CD14-positive monocyte (primary cell): ENCODE measurements around the gene DNAJB4. TPM values are rescaled to one million over a fixed set of nuclear protein-coding genes. Genes with fewer than 3 reads are reported as not detected.
A peak's percentile ranks its signal among the peaks of the same experiment; 100 is the strongest.

Experiments used
- DNase-seq, 3 donors: peaks; one replicate each; pipeline ENCODE4 v3.0.0-alpha.2; 2011 to 2022
- H2AFZ ChIP-seq: 2 replicates; pipeline ENCODE4 v1.6.0; 2012; ENCODE audit warnings: mild to moderate bottlenecking, low read depth, low read length, inconsistent platforms; ENCODE audit not compliant: insufficient read depth, poor library complexity, severe bottlenecking
- H3K27ac ChIP-seq, 2 donors: 1 replicate in 1 of 2; 2 replicates in 1 of 2; pipeline ENCODE4 v1.5.1; 2012 to 2013; ENCODE audit warnings: low read length in 2 of 2, control low read depth in 1 of 2, inconsistent platforms in 1 of 2, low read depth in 1 of 2, mild to moderate bottlenecking in 1 of 2
- H3K27me3 ChIP-seq, 2 donors: one replicate each; pipeline versions ENCODE4 v1.6.0 to v1.6.1; 2011 to 2013; ENCODE audit warnings: low read length in 2 of 2; ENCODE audit not compliant: control insufficient read depth in 2 of 2, insufficient read depth in 2 of 2
- H3K36me3 ChIP-seq, 2 donors: replicated peaks in 1 of 2; 1 replicate in 1 of 2; 2 replicates in 1 of 2; pipeline versions ENCODE4 v1.5.1 to v1.6.1; 2012 to 2013; ENCODE audit warnings: low read length in 2 of 2, control low read depth in 1 of 2, inconsistent platforms in 1 of 2, mild to moderate bottlenecking in 1 of 2; ENCODE audit not compliant: insufficient read depth in 2 of 2, control insufficient read depth in 1 of 2
- H3K4me1 ChIP-seq, 2 donors: 1 replicate in 1 of 2; 2 replicates in 1 of 2; pipeline versions ENCODE4 v1.5.1 to v1.6.1; 2012 to 2013; ENCODE audit warnings: low read length in 2 of 2, control low read depth in 1 of 2, inconsistent platforms in 1 of 2, mild to moderate bottlenecking in 1 of 2, moderate library complexity in 1 of 2; ENCODE audit not compliant: insufficient read depth in 2 of 2, control insufficient read depth in 1 of 2
- H3K4me2 ChIP-seq: replicated peaks from 2 replicates; pipeline ENCODE3; 2012; ENCODE audit warnings: low read length, moderate library complexity, mild to moderate bottlenecking; ENCODE audit not compliant: poor library complexity, severe bottlenecking; ENCODE audit errors: extremely low read depth
- H3K4me3 ChIP-seq, 3 experiments: fragments of 200-600 bp in 1 of 3; sonication (generic) in 1 of 3; replicated peaks in 1 of 3; 1 replicate in 2 of 3; 2 replicates in 1 of 3; pipeline ENCODE4 v1.5.1; 2011 to 2013; ENCODE audit warnings: low read length in 3 of 3, mild to moderate bottlenecking in 3 of 3, control low read depth in 2 of 3, low read depth in 2 of 3, inconsistent platforms in 1 of 3, moderate library complexity in 1 of 3
- H3K79me2 ChIP-seq: 2 replicates; pipeline ENCODE4 v1.6.0; 2012; ENCODE audit warnings: mild to moderate bottlenecking, control low read depth, inconsistent platforms, low read length, moderate library complexity; ENCODE audit not compliant: insufficient read depth
- H3K9ac ChIP-seq: 2 replicates; pipeline ENCODE4 v1.6.0; 2017; ENCODE audit warnings: low read length, mild to moderate bottlenecking; ENCODE audit not compliant: insufficient read depth, poor library complexity, severe bottlenecking
- H3K9me3 ChIP-seq, 2 donors: replicated peaks in 1 of 2; 1 replicate in 1 of 2; 2 replicates in 1 of 2; pipeline versions ENCODE4 v1.5.1 to v1.6.1; 2012 to 2013; ENCODE audit warnings: low read length in 2 of 2, control low read depth in 1 of 2; ENCODE audit not compliant: control insufficient read depth in 1 of 2, insufficient read depth in 1 of 2
- H4K20me1 ChIP-seq: 2 replicates; pipeline ENCODE4 v1.6.0; 2012; ENCODE audit warnings: mild to moderate bottlenecking, low read length, control low read depth, moderate library complexity; ENCODE audit not compliant: insufficient read depth
- H3K27ac Mint-ChIP-seq, 7 donors: one replicate each; pipeline ENCODE4 v1.8.0; 2020; ENCODE audit warnings: mild to moderate bottlenecking in 7 of 7, mixed read lengths in 7 of 7, moderate library complexity in 6 of 7, inconsistent platforms in 2 of 7
- H3K27me3 Mint-ChIP-seq, 3 donors: one replicate each; pipeline ENCODE4 v1.8.0; 2021 to 2022; ENCODE audit warnings: low read depth in 3 of 3, mild to moderate bottlenecking in 3 of 3, mixed read lengths in 3 of 3, moderate library complexity in 3 of 3, inconsistent platforms in 1 of 3
- H3K36me3 Mint-ChIP-seq, 2 donors: one replicate each; pipeline ENCODE4 v1.8.0; 2020; ENCODE audit warnings: mixed read lengths in 2 of 2, inconsistent platforms in 1 of 2, mild to moderate bottlenecking in 1 of 2
- H3K4me1 Mint-ChIP-seq: one replicate; pipeline ENCODE4 v1.8.0; 2020; ENCODE audit warnings: mild to moderate bottlenecking, mixed read lengths
- H3K4me3 Mint-ChIP-seq, 2 donors: one replicate each; pipeline ENCODE4 v1.8.0; 2020; ENCODE audit warnings: mild to moderate bottlenecking in 2 of 2, mixed read lengths in 2 of 2, moderate library complexity in 1 of 2
- H3K9me3 Mint-ChIP-seq, 7 donors: one replicate each; pipeline ENCODE4 v1.8.0; 2020 to 2022; ENCODE audit warnings: mixed read lengths in 7 of 7, mild to moderate bottlenecking in 6 of 7, moderate library complexity in 6 of 7, inconsistent platforms in 2 of 7
- CTCF ChIP-seq: fragments of 200-600 bp; IDR thresholded peaks from one replicate; pipeline ENCODE4 v1.8.0; 2022; ENCODE audit warnings: antibody characterized with exemption, mild to moderate bottlenecking
- WGBS: methylation state at CpG from one replicate; pipeline ENCODE4 v1.1.5; 2013; ENCODE audit warnings: missing lambda C conversion rate; ENCODE audit not compliant: insufficient coverage; 5-methylcytosine and 5-hydroxymethylcytosine counted together
- intact Hi-C, 2 donors: fragments of 100-400 bp; cut with micrococcal nuclease; formaldehyde crosslinking; loops; one replicate each; pipeline versions ENCODE4 v1.15.0 to v1.15.1; 2023
- polyA plus RNA-seq, 3 donors: library from polyadenylated mRNA; depleted of rRNA in 1 of 3; unstranded in 2 of 3; stranded (reverse) in 1 of 3; fragments of 300-500 nt in 2 of 3; fragments of >200 nt in 1 of 3; fragmentation: Illumina TruSeq in 2 of 3; gene quantifications; 1 replicate in 2 of 3; 2 replicates in 1 of 3; pipeline ENCODE4 v1.2.3, GENCODE V29; 2012 to 2021

Gene DNAJB4
- polyA plus RNA-seq, 3 donors: 2.8 to 4.0 (median 3.6) TPM

- peaks cover 4% of the 10 kb centered on the region for H3K4me1 Mint-ChIP-seq
- H3K4me3 Mint-ChIP-seq: no peak overlapping the region
- Histone ChIP-seq H3K27me3 (no peaks in the 10 kb centered on the region), H3K4me1 (peaks cover 0 to 6% of the 10 kb centered on the region in 2 donors), H2AFZ (no peak overlapping the region), H3K27ac (no peak overlapping the region), H3K9ac (no peak overlapping the region), H3K4me3 (no peak overlapping the region), H3K4me2 (no peak overlapping the region), H3K9me3 (no peaks in the 10 kb centered on the region), H4K20me1 (peaks cover 87% of the 10 kb centered on the region), H3K36me3 (peaks cover 98 to 99% of the 10 kb centered on the region in 2 donors), H3K79me2 (peaks cover 50% of the 10 kb centered on the region)
- H3K27ac Mint-ChIP-seq: peak overlapping the region in 1 of 7 donors; percentile 36
- DNase-seq: no peak
- WGBS: no CpG with 5 or more reads among the region's 3 CpGs
- no peaks in the 10 kb centered on the region for H3K27me3 Mint-ChIP-seq
- no peak for TF ChIP-seq CTCF
- no peaks in the 10 kb centered on the region for H3K9me3 Mint-ChIP-seq
- intact Hi-C loops: no loop called here
- H3K36me3 Mint-ChIP-seq: peaks cover 74 to 86% of the 10 kb centered on the region in 2 donors
Measured at GRCh38 chr1:77956464-77956863, 48.3 kb upstream of the DNAJB4 start.

- H3K9ac ChIP-seq: no peak overlapping the region
- no peaks in the 10 kb centered on the region for H3K9me3 ChIP-seq
- Mint-ChIP-seq H3K27me3 (no peaks in the 10 kb centered on the region), H3K27ac (peak overlapping the region in 1 of 7 donors; percentile 7), H3K36me3 (peaks cover 77 to 88% of the 10 kb centered on the region in 2 donors), H3K4me3 (no peak overlapping the region), H3K4me1 (no peaks in the 10 kb centered on the region), H3K9me3 (no peaks in the 10 kb centered on the region)
- no peak overlapping the region for H3K4me3 ChIP-seq
- no peak for DNase-seq
- H3K4me2 ChIP-seq: no peak overlapping the region
- H2AFZ ChIP-seq: no peak overlapping the region
- H3K79me2 ChIP-seq: peaks cover 41% of the 10 kb centered on the region
- H3K4me1 ChIP-seq: no peaks in the 10 kb centered on the region
- no peak for TF ChIP-seq CTCF
- peaks cover 87% of the 10 kb centered on the region for H4K20me1 ChIP-seq
- H3K27ac ChIP-seq: no peak overlapping the region
- H3K36me3 ChIP-seq: peaks cover 100% of the 10 kb centered on the region in 2 donors
- no peaks in the 10 kb centered on the region for H3K27me3 ChIP-seq
- intact Hi-C loops: no loop called here
Measured at GRCh38 chr1:77958391-77958790, 46.3 kb upstream of the DNAJB4 start.
